Measurements from ENCODE around the gene MMP15. TPM values are rescaled to one million over a fixed set of nuclear protein-coding genes. Genes with fewer than 3 reads are reported as not detected.

Gene MMP15
- total and polyA plus RNA-seq, 2 donors (not counting 3 experiments of a cell fraction or from before 2014, with no cell fraction given): 12.6 to 16.0 TPM

DNA sequence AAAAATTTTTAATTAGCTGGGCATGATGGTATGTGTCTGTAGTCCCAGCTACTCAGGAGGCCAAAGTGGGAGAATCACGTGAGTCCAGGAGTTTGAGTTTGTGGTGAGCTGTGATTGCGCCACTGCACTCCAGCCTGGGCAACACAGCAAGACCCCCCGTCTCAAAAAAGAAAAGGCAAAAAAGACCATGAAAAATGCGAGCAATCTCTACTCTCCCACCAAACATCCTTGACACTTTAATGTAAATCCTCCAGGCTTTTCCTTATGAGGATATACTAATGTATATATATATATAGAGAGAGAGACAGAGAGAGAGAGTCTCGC lies 28.1 kb downstream of the MMP15 start:
- H3K27me3 ChIP-seq (ENCODE audit: control insufficient read depth in 2 of 2, insufficient read depth in 2 of 2, low read length in 2 of 2): peaks cover 0 to 9% of the 10 kb centered on the region in 2 experiments
- dilution Hi-C loops (cut with MboI; ENCODE audit: extremely low pct_ligation_motif_present, low sequenced_read_pairs): no loop called here
- CTCF ChIA-PET: no interaction called here
- no peaks in the 10 kb centered on the region for H3K79me2 ChIP-seq (ENCODE audit: control insufficient read depth, insufficient read depth, low read length)
- DNase-seq (ENCODE audit: low read depth, low spot score) (no peak), FAIRE-seq (no peak)
- H3K4me3 ChIP-seq (replicated peaks in 1 of 3; ENCODE audit: insufficient read depth in 1 of 3, low read depth in 1 of 3, low read length in 3 of 3): no peak overlapping the region
- intact Hi-C loops (cut with micrococcal nuclease): no loop called here
- H3K27ac ChIP-seq (ENCODE audit: insufficient read depth, low read depth, low read length): no peak overlapping the region
- no peaks in the 10 kb centered on the region for H3K9me3 ChIP-seq (replicated peaks; ENCODE audit: control insufficient read depth, insufficient read depth, low read length)
- H2AFZ ChIP-seq (ENCODE audit: low read depth, low read length): no peak overlapping the region
- TF ChIP-seq, protein P1, sequence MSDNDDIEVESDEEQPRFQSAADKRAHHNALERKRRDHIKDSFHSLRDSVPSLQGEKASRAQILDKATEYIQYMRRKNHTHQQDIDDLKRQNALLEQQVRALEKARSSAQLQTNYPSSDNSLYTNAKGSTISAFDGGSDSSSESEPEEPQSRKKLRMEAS (IDR thresholded peaks at IDR 0.05; ENCODE audit: insufficient read depth, insufficient read length): no peak
- TF ChIP-seq POLR2A (IDR thresholded peaks at IDR 0.05; ENCODE audit: low read depth, low read length) (no peak), FOS (IDR thresholded peaks at IDR 0.05; ENCODE audit: borderline replicate concordance, insufficient read depth, low read length) (no peak), POLR2AphosphoS5 (IDR thresholded peaks at IDR 0.05; ENCODE audit: insufficient read depth, low read depth, low read length) (no peak), EZH2 (IDR thresholded peaks at IDR 0.05; ENCODE audit: borderline replicate concordance, low read depth, low read length, severe bottlenecking) (no peak), MYC (IDR thresholded peaks at IDR 0.05; ENCODE audit: low read depth, low read length) (no peak), JUN (IDR thresholded peaks at IDR 0.05; ENCODE audit: borderline replicate concordance, insufficient read depth, insufficient read length, low read depth) (no peak), GATA2 (IDR thresholded peaks at IDR 0.05; ENCODE audit: insufficient read depth, insufficient read length, low read depth, low read length) (no peak)
- TF ChIP-seq, protein P2, sequence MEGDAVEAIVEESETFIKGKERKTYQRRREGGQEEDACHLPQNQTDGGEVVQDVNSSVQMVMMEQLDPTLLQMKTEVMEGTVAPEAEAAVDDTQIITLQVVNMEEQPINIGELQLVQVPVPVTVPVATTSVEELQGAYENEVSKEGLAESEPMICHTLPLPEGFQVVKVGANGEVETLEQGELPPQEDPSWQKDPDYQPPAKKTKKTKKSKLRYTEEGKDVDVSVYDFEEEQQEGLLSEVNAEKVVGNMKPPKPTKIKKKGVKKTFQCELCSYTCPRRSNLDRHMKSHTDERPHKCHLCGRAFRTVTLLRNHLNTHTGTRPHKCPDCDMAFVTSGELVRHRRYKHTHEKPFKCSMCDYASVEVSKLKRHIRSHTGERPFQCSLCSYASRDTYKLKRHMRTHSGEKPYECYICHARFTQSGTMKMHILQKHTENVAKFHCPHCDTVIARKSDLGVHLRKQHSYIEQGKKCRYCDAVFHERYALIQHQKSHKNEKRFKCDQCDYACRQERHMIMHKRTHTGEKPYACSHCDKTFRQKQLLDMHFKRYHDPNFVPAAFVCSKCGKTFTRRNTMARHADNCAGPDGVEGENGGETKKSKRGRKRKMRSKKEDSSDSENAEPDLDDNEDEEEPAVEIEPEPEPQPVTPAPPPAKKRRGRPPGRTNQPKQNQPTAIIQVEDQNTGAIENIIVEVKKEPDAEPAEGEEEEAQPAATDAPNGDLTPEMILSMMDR (IDR thresholded peaks at IDR 0.05; ENCODE audit: extremely low read depth in 1 of 2, insufficient read depth in 1 of 2, low read depth in 1 of 2, low read length in 2 of 2): no peak
- H3K4me2 ChIP-seq (ENCODE audit: insufficient read depth, low read length): no peak overlapping the region
- no peaks in the 10 kb centered on the region for H3K36me3 ChIP-seq (ENCODE audit: control insufficient read depth in 2 of 2, extremely low read depth in 1 of 2, insufficient read depth in 2 of 2, low read length in 2 of 2)
- H3K4me1 ChIP-seq (ENCODE audit: control insufficient read depth, extremely low read depth, insufficient read depth, low read length): no peaks in the 10 kb centered on the region
- H3K9me1 ChIP-seq (replicated peaks; ENCODE audit: control insufficient read depth, extremely low read depth, insufficient read depth, low read length): no peaks in the 10 kb centered on the region
- no TSS peak for BruUV-seq (replicated peaks)
- H3K9ac ChIP-seq (replicated peaks; ENCODE audit: extremely low read depth, insufficient read depth, low read length): no peak overlapping the region
- H4K20me1 ChIP-seq (replicated peaks; ENCODE audit: control insufficient read depth, extremely low read depth, insufficient read depth, low read length): no peaks in the 10 kb centered on the region
- POLR2A ChIA-PET: no interaction called here

All from endothelial cell of umbilical vein (primary cell).